IPS-18c (cell line): ENCODE measurements around the gene CUZD1.

Experiments used
- H3K4me3 ChIP-seq: 2 replicates; pipeline ENCODE4 v1.7.0; 2013; ENCODE audit warnings: low read depth, mild to moderate bottlenecking, low read length, moderate library complexity; ENCODE audit not compliant: insufficient read depth
- H3K9me3 ChIP-seq: one replicate; pipeline ENCODE4 v1.6.1; 2013; ENCODE audit warnings: mild to moderate bottlenecking, low read length, moderate library complexity; ENCODE audit not compliant: control insufficient read depth, insufficient read depth

The CUZD1 gene

GRCh38 chr10:122838880-122839279 lies 6.8 kb downstream of the CUZD1 start:
- Histone ChIP-seq H3K4me3 (no peak overlapping the region), H3K9me3 (no peaks in the 10 kb centered on the region)

- H3K9me3 ChIP-seq, result no peaks in the 10 kb centered on the region
- no peak overlapping the region for H3K4me3 ChIP-seq
These were observed 9.7 kb downstream of the CUZD1 start for GRCh38 chr10:122835908-122836307.

- no peaks in the 10 kb centered on the region for H3K9me3 ChIP-seq
- no peak overlapping the region for H3K4me3 ChIP-seq
These were observed 14.7 kb downstream of the CUZD1 start for GRCh38 chr10:122830965-122831353.

GRCh38 chr10:122830273-122830964 lies 15.2 kb downstream of the CUZD1 start:
- H3K4me3 ChIP-seq, result no peak overlapping the region
- no peaks in the 10 kb centered on the region for H3K9me3 ChIP-seq

- Histone ChIP-seq H3K4me3 (no peak overlapping the region), H3K9me3 (no peaks in the 10 kb centered on the region)
These were observed 16.2 kb downstream of the CUZD1 start for GRCh38 chr10:122829454-122829853.

- Histone ChIP-seq H3K9me3 (no peaks in the 10 kb centered on the region), H3K4me3 (no peak overlapping the region)
These were observed 16.9 kb downstream of the CUZD1 start for GRCh38 chr10:122828716-122829255.

GRCh38 chr10:122827302-122827701 lies 18.4 kb downstream of the CUZD1 start:
- no peaks in the 10 kb centered on the region for H3K9me3 ChIP-seq
- H3K4me3 ChIP-seq, result no peak overlapping the region

- H3K9me3 ChIP-seq, result no peaks in the 10 kb centered on the region
- H3K4me3 ChIP-seq, result no peak overlapping the region
These were observed 22.5 kb downstream of the CUZD1 start for GRCh38 chr10:122822973-122823690.

- Histone ChIP-seq H3K9me3 (no peaks in the 10 kb centered on the region), H3K4me3 (no peak overlapping the region)
These were observed 23.8 kb downstream of the CUZD1 start for GRCh38 chr10:122821808-122822207.

- H3K4me3 ChIP-seq, result no peak overlapping the region
These were observed 30.2 kb downstream of the CUZD1 start for GRCh38 chr10:122815458-122815857.

GRCh38 chr10:122814493-122814892 lies 31.2 kb downstream of the CUZD1 start:
- H3K4me3 ChIP-seq, result no peak overlapping the region
- no peaks in the 10 kb centered on the region for H3K9me3 ChIP-seq

More at GRCh38 chr10:122815458-122815857, 30.2 kb downstream of the CUZD1 start:
- no peaks in the 10 kb centered on the region for H3K9me3 ChIP-seq

GRCh38 chr10:122812751-122813150 lies 32.9 kb downstream of the CUZD1 start:
- no peaks in the 10 kb centered on the region for H3K9me3 ChIP-seq
- no peak overlapping the region for H3K4me3 ChIP-seq

- Histone ChIP-seq H3K4me3 (no peak overlapping the region), H3K9me3 (no peaks in the 10 kb centered on the region)
These were observed 43.4 kb downstream of the CUZD1 start for GRCh38 chr10:122802282-122802681.

- Histone ChIP-seq H3K4me3 (no peak overlapping the region), H3K9me3 (no peaks in the 10 kb centered on the region)
These were observed 46.9 kb downstream of the CUZD1 start for GRCh38 chr10:122798704-122799231.

- H3K9me3 ChIP-seq, result no peaks in the 10 kb centered on the region
- H3K4me3 ChIP-seq, result no peak overlapping the region
These were observed 48.9 kb downstream of the CUZD1 start for GRCh38 chr10:122796796-122797195.

GRCh38 chr10:122795924-122796323 lies 49.7 kb downstream of the CUZD1 start:
- Histone ChIP-seq H3K9me3 (no peaks in the 10 kb centered on the region), H3K4me3 (no peak overlapping the region)

GRCh38 chr10:122786269-122786668 lies 59.4 kb downstream of the CUZD1 start:
- no peak overlapping the region for H3K4me3 ChIP-seq
- H3K9me3 ChIP-seq, result no peaks in the 10 kb centered on the region

- H3K4me3 ChIP-seq, result no peak overlapping the region
- H3K9me3 ChIP-seq, result no peaks in the 10 kb centered on the region
These were observed 62.7 kb downstream of the CUZD1 start for GRCh38 chr10:122782911-122783310.
